ENCODE data around the gene GALNT18.

Gene GALNT18

DNA sequence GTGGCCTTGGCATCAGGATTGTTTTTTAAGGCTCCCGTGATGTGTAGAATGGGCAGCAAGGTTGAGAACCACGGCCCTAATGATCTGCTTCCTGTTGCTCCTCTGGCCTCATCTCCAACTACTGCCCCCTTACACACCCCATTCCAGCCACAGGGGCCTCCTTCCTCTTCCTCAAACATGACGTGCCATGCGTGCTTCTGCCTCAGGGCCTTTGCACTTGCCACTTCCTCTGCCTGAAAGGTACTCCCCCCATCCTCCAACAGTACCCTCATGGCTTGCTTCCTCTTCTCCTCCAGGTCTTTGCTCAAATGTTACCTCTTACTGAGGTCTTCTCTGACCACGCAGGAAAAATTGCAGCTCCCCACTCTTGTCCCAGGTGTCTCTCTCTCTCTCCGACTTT lies 174.8 kb downstream of the GALNT18 start:
- DNase-seq (ENCODE audit: extremely low spot score), result no peak
- TF ChIP-seq, protein P1, sequence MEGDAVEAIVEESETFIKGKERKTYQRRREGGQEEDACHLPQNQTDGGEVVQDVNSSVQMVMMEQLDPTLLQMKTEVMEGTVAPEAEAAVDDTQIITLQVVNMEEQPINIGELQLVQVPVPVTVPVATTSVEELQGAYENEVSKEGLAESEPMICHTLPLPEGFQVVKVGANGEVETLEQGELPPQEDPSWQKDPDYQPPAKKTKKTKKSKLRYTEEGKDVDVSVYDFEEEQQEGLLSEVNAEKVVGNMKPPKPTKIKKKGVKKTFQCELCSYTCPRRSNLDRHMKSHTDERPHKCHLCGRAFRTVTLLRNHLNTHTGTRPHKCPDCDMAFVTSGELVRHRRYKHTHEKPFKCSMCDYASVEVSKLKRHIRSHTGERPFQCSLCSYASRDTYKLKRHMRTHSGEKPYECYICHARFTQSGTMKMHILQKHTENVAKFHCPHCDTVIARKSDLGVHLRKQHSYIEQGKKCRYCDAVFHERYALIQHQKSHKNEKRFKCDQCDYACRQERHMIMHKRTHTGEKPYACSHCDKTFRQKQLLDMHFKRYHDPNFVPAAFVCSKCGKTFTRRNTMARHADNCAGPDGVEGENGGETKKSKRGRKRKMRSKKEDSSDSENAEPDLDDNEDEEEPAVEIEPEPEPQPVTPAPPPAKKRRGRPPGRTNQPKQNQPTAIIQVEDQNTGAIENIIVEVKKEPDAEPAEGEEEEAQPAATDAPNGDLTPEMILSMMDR (IDR thresholded peaks at IDR 0.05; ENCODE audit: control extremely low read depth, extremely low read depth, low read depth, missing control alignments), result no peak
- ChIA-PET POLR2A (no interaction called here), CTCF (interaction anchor here (1.0 to 3.4 kb wide), 2 partner anchors 8 to 10 kb away, joined by 3 to 10 read pairs; no protein-coding TSS in a partner anchor)

DNA sequence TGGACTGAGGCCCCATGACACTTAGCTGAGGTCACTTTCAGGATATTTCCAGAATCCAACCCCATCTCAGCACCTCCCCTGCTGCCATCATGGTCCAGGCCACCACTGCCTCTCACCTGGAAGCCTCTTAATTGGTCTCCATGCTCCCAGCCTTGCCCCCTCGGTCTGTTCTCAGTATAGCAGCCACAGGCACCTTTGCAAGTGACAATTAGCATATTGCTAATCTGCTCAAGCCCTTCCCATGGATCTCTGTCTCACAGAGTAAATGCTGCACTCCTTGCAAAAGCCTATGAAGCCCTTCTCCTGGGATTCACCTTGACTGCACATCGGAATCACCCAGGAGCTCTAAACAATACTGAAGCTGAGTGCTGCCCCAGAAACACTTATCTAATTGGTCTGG lies 175.2 kb downstream of the GALNT18 start:
- ChIA-PET CTCF (interaction anchor here (3.4 kb wide), 1 partner anchor 8 kb away, joined by 10 read pairs; no protein-coding TSS in a partner anchor), POLR2A (no interaction called here)

DNA sequence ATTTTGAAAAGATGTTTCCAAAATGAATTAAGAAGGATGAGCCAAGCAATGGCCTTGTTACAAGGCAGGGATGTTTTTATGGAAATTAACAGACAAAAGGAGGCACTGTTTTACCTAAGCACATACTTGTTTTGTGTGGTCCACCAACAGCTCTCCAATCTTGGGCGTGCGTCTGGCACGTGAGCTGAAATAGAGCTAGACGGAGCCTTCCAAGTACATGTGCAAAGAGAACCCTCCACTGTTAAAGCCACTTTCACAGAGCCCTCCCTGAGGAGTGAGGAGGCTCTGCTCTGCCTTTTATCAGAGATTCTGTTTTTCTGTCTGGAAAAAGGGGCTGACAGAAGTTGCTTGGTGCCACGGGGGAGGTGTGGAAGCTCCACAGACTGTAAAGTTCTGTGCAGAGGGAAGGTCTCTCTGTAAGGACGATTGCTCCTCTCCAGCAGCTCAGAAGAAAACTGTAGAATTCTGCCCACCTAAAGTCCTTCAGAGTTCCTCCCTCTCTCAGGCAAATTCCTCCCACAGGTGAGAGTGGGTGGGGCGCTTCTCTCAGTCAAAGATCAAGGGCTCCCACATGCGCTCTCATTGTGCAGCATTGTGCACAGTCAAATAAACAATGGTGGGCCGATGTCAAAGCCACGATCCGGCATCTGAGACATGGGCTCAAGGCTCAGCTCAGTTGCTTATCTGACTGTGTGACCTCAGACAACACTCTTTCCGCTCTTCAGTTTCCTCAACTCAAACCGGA lies 176.2 kb downstream of the GALNT18 start:
- no peak for DNase-seq (ENCODE audit: extremely low spot score)
- TF ChIP-seq, protein P1 (IDR thresholded peaks at IDR 0.05; ENCODE audit: control extremely low read depth, extremely low read depth, low read depth, missing control alignments), result no peak
- CTCF ChIA-PET, result interaction anchor here (3.4 kb wide), 1 partner anchor 9 kb away, joined by 10 read pairs; no protein-coding TSS in a partner anchor
- POLR2A ChIA-PET, result no interaction called here

More for the DNA sequence above, 175.2 kb downstream of the GALNT18 start:
- TF ChIP-seq, protein P1 (IDR thresholded peaks at IDR 0.05; ENCODE audit: control extremely low read depth, extremely low read depth, low read depth, missing control alignments), result no peak
- DNase-seq (ENCODE audit: extremely low spot score), result no peak

DNA sequence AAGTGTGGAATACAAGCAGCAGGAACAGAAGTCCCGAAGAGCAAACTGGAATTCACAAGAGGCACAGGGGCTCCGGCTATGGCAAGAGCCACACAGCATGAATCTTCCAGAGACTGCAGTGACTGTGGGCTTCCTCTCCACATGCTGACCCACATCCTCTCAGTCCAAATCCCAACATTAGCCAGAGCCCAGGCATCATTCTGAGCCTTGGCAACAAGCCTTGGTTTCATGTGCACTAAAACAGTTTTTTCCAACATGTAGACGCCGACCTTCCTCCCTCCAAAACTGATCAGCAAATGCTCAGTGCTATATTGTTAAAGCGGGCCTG lies 177.0 kb downstream of the GALNT18 start:
- POLR2A ChIA-PET, result no interaction called here
- CTCF ChIA-PET, result interaction anchor here (3.4 kb wide), 1 partner anchor 10 kb away, joined by 10 read pairs; no protein-coding TSS in a partner anchor
- TF ChIP-seq, protein P1 (IDR thresholded peaks at IDR 0.05; ENCODE audit: control extremely low read depth, extremely low read depth, low read depth, missing control alignments), result no peak
- DNase-seq (ENCODE audit: extremely low spot score), result no peak

DNA sequence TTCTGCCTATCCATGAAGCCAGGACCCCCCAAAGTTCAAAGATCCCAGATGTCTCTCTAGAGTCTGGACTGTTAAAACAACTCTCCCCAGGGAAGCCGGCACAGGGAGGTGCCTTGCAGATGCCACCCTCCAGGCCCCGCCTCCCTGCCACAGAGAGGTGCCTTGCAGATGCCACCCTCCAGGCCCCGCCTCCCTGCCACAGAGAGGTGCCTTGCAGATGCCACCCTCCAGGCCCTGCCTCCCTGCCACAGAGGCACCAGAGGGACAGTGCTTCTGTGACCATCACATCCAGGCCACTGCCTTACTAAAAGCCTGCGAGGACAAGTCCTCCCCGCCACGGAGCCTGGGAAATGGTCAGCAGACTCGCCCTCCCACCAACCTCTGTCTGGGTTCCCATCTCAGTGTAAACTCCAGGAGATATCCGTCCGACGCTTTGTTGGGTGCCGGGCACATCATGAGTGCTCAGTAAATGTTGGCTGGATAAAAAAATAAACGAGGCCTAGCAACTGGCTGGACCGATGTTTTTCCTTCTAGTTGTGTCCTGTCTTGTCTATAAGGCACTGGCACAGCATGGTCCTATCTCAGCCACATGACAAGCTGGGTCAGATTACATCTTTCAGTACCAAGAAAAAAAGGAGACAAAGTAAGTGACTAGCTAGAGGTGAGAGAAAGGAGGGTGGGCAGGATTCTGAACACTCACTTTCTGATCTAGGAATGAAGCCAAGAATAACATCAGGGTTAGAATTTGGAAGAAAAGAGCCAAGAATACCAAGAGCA lies 177.6 kb downstream of the GALNT18 start:
- TF ChIP-seq, protein P1 (IDR thresholded peaks at IDR 0.05; ENCODE audit: control extremely low read depth, extremely low read depth, low read depth, missing control alignments), result no peak
- DNase-seq (ENCODE audit: extremely low spot score), result no peak
- ChIA-PET CTCF (interaction anchor here (3.4 kb wide), 1 partner anchor 11 kb away, joined by 10 read pairs; no protein-coding TSS in a partner anchor), POLR2A (no interaction called here)

DNA sequence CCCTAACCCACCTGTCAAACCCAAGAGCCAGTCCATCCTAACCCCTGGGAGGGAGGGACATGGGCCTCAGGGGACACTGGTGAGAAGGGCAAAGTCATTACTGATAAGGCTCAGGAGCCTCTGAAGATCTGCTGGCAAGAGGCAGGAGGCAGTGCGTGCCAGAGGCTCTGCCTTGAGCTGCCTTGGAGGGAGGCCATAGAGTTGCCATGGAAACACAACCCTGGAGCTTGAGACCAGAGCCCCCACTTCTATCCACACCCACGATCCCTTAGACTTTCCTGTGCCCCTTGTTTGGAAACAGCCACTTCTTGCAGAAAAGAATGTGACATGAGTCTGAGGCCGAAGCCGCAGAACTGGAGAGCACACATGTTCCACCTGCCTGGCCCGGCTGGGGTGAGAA lies 179.0 kb downstream of the GALNT18 start:
- no peak for DNase-seq (ENCODE audit: extremely low spot score)
- CTCF ChIA-PET, result interaction anchor here (1.1 kb wide), 1 partner anchor 22 kb away, joined by 3 read pairs; no protein-coding TSS in a partner anchor
- TF ChIP-seq, protein P1 (IDR thresholded peaks at IDR 0.05; ENCODE audit: control extremely low read depth, extremely low read depth, low read depth, missing control alignments), result no peak
- POLR2A ChIA-PET, result no interaction called here
